GM21825 (cell line): ENCODE data around the gene GDF10.
A peak's percentile ranks its signal among the peaks of the same experiment; 100 is the strongest.

Experiments used
- ATAC-seq: cut with Tn5 transposase; IDR thresholded peaks from one replicate; pipeline ENCODE4 v1.9.1; 2021; ENCODE audit warnings: mild to moderate bottlenecking, moderate library complexity; ENCODE audit not compliant: unreplicated experiment

The GDF10 gene

GRCh38 chr10:47311932-47312662 lies 12.1 kb downstream of the GDF10 start:
- ATAC-seq: peak; percentile 65

GRCh38 chr10:47312663-47312995 lies 12.6 kb downstream of the GDF10 start:
- ATAC-seq: no peak

- ATAC-seq: no peak
Observed at GRCh38 chr10:47314416-47314970, 14.5 kb downstream of the GDF10 start.

- ATAC-seq: no peak
Observed at GRCh38 chr10:47315421-47315820, 15.4 kb downstream of the GDF10 start.

- ATAC-seq: no peak
Observed at GRCh38 chr10:47316131-47316530, 16.1 kb downstream of the GDF10 start.

- no peak for ATAC-seq
Observed at GRCh38 chr10:47317251-47317650, 17.3 kb downstream of the GDF10 start.

- ATAC-seq: no peak
Observed at GRCh38 chr10:47318706-47319105, 18.7 kb downstream of the GDF10 start.

GRCh38 chr10:47319784-47320183 lies 19.8 kb downstream of the GDF10 start:
- no peak for ATAC-seq

GRCh38 chr10:47320812-47321211 lies 20.8 kb downstream of the GDF10 start:
- ATAC-seq: no peak

GRCh38 chr10:47321521-47322195 lies 21.7 kb downstream of the GDF10 start:
- no peak for ATAC-seq

GRCh38 chr10:47322300-47323061 lies 22.5 kb downstream of the GDF10 start, which contains the start of gene GDF2:
TSS of gene GDF2 (plus strand) at chr10:47322454. CDS start at chr10:47322669, 215 bp downstream.
- ATAC-seq: no peak

GRCh38 chr10:47323087-47323486 lies 23.1 kb downstream of the GDF10 start:
- ATAC-seq: no peak

- no peak for ATAC-seq
Observed at GRCh38 chr10:47323636-47324296, 23.8 kb downstream of the GDF10 start.

GRCh38 chr10:47325303-47326291 lies 25.6 kb downstream of the GDF10 start:
- no peak for ATAC-seq

GRCh38 chr10:47326306-47326926 lies 26.4 kb downstream of the GDF10 start:
- no peak for ATAC-seq

- no peak for ATAC-seq
Observed at GRCh38 chr10:47326927-47327330, 26.9 kb downstream of the GDF10 start.

- no peak for ATAC-seq
Observed at GRCh38 chr10:47329855-47330254, 29.9 kb downstream of the GDF10 start.

GRCh38 chr10:47330366-47330765 lies 30.4 kb downstream of the GDF10 start:
- ATAC-seq: no peak

- ATAC-seq: no peak
Observed at GRCh38 chr10:47330804-47331203, 30.8 kb downstream of the GDF10 start.
